Chondrocyte (in vitro differentiated cells): ENCODE data around the gene RFFL. TPM values are rescaled to one million over a fixed set of nuclear protein-coding genes. Genes with fewer than 3 reads are reported as not detected.

Experiments used
- DNase-seq: peaks from one replicate; pipeline ENCODE4 v3.0.0; 2021; ENCODE audit warnings: mixed read lengths, low spot score
- H3K27ac Mint-ChIP-seq: one replicate; pipeline ENCODE4 v1.8.0; 2021; ENCODE audit warnings: mild to moderate bottlenecking, moderate library complexity, mixed read lengths; ENCODE audit not compliant: unreplicated experiment
- H3K27me3 Mint-ChIP-seq: 2 replicates; pipeline ENCODE4 v1.8.0; 2021; ENCODE audit warnings: low read depth, mixed read lengths
- H3K36me3 Mint-ChIP-seq: 2 replicates; pipeline ENCODE4 v1.8.0; 2021; ENCODE audit warnings: low read depth, mixed read lengths
- H3K4me1 Mint-ChIP-seq: 2 replicates; pipeline ENCODE4 v1.8.0; 2021; ENCODE audit warnings: low read depth, mild to moderate bottlenecking, mixed read lengths
- H3K4me3 Mint-ChIP-seq: one replicate; pipeline ENCODE4 v1.8.0; 2021; ENCODE audit warnings: mild to moderate bottlenecking, moderate library complexity, mixed read lengths; ENCODE audit not compliant: unreplicated experiment
- H3K9me3 Mint-ChIP-seq: 2 replicates; pipeline ENCODE4 v1.8.0; 2021; ENCODE audit warnings: low read depth, mixed read lengths
- CTCF ChIP-seq: fragments of 200-600 bp; sonication (generic); IDR thresholded peaks from 2 replicates; pipeline ENCODE4 v1.5.0; 2021; ENCODE audit warnings: antibody characterized with exemption, mild to moderate bottlenecking, moderate library complexity
- total RNA-seq: library from RNA; stranded (reverse); gene quantifications from 3 replicates; pipeline ENCODE4 v1.2.1, GENCODE V29; 2021

Gene RFFL
- total RNA-seq, 1 donor from 2014 or later: 11.1 TPM

- Mint-ChIP-seq H3K27ac (no peak overlapping the region), H3K9me3 (no peaks in the 10 kb centered on the region), H3K4me1 (peaks cover 19% of the 10 kb centered on the region), H3K4me3 (no peak overlapping the region), H3K36me3 (no peaks in the 10 kb centered on the region), H3K27me3 (no peaks in the 10 kb centered on the region)
- no peak for DNase-seq
- no peak for TF ChIP-seq CTCF
Observed at GRCh38 chr17:35080536-35080935, 17.0 kb upstream of the RFFL start.

GRCh38 chr17:35079547-35080423 lies 16.3 kb upstream of the RFFL start:
- Mint-ChIP-seq H3K4me1 (peaks cover 24% of the 10 kb centered on the region), H3K27ac (no peak overlapping the region)
- no peak for DNase-seq

GRCh38 chr17:35076874-35077273 lies 13.4 kb upstream of the RFFL start:
- no peak overlapping the region for H3K4me3 Mint-ChIP-seq
- H3K4me1 Mint-ChIP-seq: peaks cover 19% of the 10 kb centered on the region
- no peaks in the 10 kb centered on the region for H3K36me3 Mint-ChIP-seq
- DNase-seq: no peak
- TF ChIP-seq CTCF: no peak
- H3K27me3 Mint-ChIP-seq: no peaks in the 10 kb centered on the region
- no peaks in the 10 kb centered on the region for H3K9me3 Mint-ChIP-seq
- no peak overlapping the region for H3K27ac Mint-ChIP-seq

More at GRCh38 chr17:35079547-35080423, 16.3 kb upstream of the RFFL start:
- no peaks in the 10 kb centered on the region for H3K27me3 Mint-ChIP-seq
- H3K4me3 Mint-ChIP-seq: no peak overlapping the region
- no peaks in the 10 kb centered on the region for H3K36me3 Mint-ChIP-seq
- no peaks in the 10 kb centered on the region for H3K9me3 Mint-ChIP-seq
- no peak for TF ChIP-seq CTCF

- Mint-ChIP-seq H3K4me1 (peaks cover 19% of the 10 kb centered on the region), H3K27ac (no peak overlapping the region), H3K9me3 (no peaks in the 10 kb centered on the region), H3K36me3 (peaks cover 2% of the 10 kb centered on the region), H3K4me3 (no peak overlapping the region), H3K27me3 (no peaks in the 10 kb centered on the region)
- DNase-seq: no peak
- no peak for TF ChIP-seq CTCF
Observed at GRCh38 chr17:35074711-35075707, 11.5 kb upstream of the RFFL start.
